MM.1S (cell line): ENCODE results near the gene HS2ST1.

Experiments used
- EZH2 ChIP-seq: fragments of 300-600 bp; sonication (generic); optimal IDR thresholded peaks from 2 replicates; pipeline ENCODE3; 2017; ENCODE audit warnings: low read depth, mild to moderate bottlenecking, antibody characterized with exemption, low read length, mixed read lengths
- TF ChIP-seq, protein P1 (sequence below): fragments of 300-600 bp; sonication (generic); IDR thresholded peaks from 2 replicates; pipeline ENCODE4 v1.5.1; 2016; ENCODE audit warnings: antibody characterized with exemption, low read length, mixed read lengths

DNA sequence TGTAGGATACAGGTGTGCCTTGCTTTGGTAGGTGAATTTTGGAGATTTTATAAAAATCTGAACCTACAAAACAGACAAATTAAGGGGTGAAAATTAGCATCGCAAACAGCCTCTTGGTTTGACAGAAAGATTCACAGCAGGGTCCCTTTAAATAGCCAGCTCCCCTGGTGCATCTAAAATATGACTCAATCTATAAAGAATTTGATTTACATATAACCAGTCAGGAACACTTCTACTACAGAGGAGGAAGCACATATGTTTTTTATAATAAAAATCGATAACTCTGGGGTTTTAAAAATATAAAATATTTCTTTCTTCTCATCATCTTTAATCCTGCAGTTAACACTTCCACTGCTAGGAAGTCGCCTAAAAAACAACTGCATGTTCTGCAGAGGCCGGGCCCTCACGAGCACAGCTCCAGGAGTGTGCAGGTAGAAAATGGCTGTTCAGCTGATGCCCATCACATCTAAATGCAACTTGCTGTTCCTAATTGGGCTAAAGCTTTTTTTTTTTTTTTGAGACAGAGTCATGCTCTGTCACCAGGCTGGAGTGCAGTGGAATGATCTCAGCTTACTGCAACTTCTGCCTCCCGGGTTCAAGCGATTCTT is 203.4 kb downstream of the HS2ST1 start:
- TF ChIP-seq, protein P1, sequence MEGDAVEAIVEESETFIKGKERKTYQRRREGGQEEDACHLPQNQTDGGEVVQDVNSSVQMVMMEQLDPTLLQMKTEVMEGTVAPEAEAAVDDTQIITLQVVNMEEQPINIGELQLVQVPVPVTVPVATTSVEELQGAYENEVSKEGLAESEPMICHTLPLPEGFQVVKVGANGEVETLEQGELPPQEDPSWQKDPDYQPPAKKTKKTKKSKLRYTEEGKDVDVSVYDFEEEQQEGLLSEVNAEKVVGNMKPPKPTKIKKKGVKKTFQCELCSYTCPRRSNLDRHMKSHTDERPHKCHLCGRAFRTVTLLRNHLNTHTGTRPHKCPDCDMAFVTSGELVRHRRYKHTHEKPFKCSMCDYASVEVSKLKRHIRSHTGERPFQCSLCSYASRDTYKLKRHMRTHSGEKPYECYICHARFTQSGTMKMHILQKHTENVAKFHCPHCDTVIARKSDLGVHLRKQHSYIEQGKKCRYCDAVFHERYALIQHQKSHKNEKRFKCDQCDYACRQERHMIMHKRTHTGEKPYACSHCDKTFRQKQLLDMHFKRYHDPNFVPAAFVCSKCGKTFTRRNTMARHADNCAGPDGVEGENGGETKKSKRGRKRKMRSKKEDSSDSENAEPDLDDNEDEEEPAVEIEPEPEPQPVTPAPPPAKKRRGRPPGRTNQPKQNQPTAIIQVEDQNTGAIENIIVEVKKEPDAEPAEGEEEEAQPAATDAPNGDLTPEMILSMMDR = no peak
- no peak for TF ChIP-seq EZH2
